Activated effector memory CD4-positive, alpha-beta T cell treated with anti-CD3 and anti-CD28 coated beads, Interleukin-2, amount 50 U/mL, for 16 hours (primary cell): Measurements from ENCODE around the gene COBL.
A peak's percentile ranks its signal among the peaks of the same experiment; 100 is the strongest.

ENCODE experiments used
- DNase-seq: peaks from one replicate; pipeline ENCODE4 v3.0.0-alpha.2; 2020

The COBL gene

DNA sequence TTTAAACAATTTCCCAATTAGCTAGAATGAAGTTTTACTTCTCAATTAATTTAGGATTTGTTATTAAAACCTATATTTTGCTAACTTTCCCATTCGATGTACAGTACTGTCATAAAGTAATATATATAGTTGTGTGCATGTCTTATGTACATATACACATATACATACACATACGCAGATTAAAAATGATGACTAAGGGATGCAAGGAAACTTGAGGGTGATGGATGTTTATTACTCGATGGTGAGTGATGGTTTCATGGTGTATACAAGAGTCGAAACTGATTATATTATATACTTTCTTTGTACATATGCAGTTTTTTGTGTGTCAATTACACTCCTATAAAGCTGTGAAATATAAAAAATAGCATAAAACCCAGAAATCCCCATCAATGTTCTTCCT lies 248.2 kb downstream of the COBL start:
- DNase-seq, result no peak

DNA sequence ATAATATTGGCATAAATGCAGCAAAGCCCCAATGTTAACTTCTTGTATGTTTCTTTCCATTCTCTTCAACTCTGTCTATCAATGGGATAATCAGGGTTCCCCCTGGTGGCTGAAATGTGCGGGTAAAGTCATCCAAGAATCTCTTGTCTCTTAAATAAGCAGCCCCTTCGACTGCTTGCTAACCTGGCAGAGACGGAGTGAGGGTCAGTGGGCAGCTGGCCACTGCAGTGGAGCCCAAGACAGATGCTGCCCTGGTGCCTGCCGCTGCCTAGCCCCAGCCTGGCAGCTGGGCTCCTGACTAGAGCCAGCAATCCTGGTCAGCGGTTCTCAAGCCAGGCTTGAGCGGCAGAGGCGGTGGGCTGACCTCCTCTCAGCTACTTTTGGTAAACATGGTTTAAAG lies 248.9 kb downstream of the COBL start:
- DNase-seq, result peak; percentile 69

DNA sequence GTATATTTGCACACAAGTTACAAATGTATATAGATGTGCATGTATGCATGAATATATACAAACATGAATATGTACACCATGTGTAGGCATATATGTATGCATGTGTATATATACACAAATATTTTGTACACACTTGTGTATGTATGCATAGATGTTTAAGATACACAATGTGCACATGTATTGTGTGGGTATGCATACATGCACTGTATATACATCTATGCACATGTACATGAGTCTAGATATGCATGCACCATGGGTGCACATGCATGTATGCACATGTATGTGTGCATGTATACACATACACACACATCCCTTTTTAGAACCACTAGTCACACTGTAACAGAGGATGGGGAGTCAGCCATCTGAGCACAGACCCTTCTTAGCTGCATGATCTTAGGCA lies 249.4 kb downstream of the COBL start:
- DNase-seq, result no peak

DNA sequence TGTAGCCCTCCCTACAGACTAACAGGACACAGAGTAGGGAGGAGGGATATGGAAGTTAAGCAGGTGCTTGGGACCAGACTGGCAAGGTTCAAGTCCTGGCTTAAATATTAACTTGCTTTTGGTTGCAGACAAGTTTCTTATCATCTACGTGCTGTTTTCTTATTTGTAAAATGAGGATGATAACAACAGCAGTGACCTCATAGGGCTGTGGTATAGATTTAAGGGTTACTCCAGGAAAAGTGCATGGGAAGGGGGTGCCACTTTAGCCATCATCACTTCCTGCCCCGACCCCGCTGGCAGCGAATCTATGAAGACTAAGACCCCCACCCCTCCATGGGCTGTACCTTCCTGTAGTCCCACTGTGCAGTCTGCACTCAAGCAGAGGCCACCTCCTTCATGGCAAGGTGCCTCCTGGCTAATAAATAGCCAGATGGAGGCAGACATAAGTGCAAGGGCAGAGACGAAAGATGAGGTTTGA lies 250.2 kb downstream of the COBL start:
- DNase-seq, result no peak

DNA sequence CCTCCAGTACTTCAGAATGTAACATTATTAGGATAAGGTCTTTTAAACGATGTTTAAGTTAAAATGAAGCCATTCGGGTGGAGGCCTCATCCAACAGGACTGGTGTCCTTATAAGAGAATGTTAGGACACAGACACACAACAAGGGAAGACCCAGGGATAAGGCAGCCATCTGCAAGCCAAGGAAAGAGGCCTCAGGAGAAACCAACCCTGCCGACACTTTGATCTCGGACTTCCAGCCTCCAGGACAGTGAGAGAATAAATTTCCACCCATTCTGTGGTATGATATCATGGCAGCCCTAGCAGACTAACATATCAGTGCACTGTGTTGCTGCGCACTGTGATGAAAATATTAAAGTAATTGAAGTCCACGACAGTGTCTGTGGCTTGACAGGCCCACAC lies 250.8 kb downstream of the COBL start:
- DNase-seq, result no peak

DNA sequence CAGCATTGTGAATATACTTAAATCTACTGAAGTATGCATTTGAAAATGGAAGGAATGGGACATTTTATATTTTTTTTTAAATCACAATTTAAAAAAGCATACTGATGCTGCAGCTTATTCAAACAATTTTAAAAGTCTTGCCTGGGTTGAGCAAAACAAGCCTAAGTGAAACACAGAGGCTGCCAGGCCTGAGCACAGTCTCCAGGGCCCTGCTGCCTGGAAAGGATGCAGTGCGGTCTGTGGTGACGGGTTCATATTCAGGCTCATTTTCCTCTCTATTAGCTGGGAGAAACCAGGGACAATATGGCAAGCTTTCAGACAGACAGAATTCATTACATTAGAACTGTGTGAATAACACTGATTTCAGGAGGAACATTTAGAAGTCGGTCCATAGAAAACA lies 251.9 kb downstream of the COBL start:
- no peak for DNase-seq

DNA sequence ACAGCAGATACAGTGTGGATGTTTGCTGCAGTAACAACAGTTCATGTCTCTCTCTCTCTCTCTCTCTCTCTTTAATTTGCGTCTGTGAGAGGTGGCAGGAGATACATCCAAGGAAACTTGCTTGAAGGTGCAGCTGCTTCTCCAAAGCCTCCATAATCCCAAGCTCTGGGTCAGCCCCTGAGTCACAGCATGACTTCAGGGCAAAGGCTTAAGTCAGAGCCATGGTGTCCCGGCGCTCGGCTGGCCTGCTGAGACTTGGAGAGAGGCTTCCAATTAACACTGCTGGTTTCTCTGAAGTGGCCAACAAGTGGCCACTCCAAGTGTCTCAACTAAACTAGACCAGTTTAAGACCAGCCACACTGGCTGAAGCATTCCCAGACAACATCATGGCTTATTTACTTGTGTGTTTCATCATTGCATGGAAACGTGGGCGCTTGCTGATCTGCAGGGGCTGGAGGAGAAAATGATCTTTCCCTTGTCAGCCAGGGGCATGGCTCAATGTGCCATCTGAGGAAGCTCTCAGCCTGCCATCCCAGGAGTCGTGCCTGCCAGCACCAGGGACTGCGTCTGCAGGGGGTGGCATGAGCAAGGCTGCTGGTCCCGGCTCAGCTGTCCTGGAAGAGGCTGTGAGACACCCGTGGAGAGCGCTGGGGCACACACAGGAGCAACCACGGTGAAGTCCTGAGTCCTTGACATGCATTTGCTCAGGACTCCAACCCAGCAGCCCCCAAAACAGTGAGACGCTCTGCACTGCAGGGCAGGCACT lies 254.2 kb downstream of the COBL start:
- no peak for DNase-seq

DNA sequence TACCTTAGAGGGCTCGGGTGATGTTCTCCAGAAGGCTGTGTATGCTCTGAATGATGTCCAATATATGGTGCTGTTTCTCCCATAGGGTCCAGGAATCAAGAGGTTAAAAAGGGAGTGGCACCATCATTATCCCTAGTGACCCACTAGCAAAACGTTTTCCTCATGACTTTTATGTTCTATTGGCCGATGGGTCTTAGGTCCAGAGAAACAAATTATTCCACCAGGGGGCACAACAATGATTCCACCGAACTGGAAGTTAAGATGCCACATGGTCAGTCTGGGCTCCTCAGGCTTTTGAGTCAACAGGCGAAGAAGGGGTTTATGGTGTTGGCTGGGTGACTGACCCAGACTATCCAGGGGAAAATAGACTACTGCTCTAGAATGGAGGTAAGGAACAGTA lies 256.1 kb downstream of the COBL start:
- DNase-seq, result no peak

DNA sequence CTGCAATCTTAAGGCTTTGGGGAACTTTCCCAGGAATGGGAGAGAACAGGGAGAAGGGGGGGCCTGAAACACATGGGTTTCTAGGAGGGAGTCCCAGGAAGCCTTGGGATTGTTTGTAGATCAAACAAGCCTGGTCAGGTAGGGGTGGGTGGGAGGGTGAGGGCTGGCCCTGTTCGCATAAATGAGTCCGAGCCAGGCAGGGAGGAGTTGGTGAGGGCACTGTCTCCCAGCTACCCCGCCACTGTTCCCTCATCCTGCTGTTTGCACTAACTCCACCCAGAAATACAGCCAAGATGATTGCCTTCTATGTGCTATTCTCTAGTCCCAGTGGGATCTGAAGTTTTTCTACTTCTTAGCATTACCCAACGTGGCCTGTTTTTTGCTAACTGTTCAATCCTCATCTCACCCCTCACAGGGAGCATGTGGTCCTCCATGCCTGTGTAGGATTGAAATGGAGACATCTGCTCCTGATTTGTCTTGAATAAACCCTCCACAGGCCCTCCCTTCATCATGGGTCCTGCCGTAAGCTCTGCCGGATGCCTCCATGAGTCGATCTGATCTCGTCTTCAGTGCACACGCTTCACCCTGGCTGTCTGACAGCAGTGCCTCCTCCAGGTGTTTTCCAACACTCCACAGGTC lies 257.0 kb downstream of the COBL start:
- DNase-seq, result no peak

DNA sequence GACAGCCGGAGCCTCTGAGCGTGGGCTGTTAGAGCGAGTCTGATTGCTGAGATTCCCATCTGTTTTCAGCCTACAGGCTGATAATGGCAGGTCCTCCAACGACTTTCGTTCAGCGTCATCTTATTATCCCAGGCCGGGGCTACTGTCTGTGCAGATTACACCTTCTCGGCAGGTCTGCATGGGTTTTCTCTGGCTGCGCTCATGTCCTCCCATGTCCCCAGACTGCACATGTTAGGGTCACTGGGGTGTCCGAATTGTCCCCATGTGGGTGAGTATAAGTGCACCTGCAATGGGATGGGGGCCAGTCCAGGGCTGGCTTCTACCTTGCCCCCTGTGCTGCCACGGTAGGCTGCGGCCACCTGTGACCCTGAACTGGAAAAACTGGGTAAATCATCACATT lies 257.8 kb downstream of the COBL start:
- DNase-seq, result no peak

DNA sequence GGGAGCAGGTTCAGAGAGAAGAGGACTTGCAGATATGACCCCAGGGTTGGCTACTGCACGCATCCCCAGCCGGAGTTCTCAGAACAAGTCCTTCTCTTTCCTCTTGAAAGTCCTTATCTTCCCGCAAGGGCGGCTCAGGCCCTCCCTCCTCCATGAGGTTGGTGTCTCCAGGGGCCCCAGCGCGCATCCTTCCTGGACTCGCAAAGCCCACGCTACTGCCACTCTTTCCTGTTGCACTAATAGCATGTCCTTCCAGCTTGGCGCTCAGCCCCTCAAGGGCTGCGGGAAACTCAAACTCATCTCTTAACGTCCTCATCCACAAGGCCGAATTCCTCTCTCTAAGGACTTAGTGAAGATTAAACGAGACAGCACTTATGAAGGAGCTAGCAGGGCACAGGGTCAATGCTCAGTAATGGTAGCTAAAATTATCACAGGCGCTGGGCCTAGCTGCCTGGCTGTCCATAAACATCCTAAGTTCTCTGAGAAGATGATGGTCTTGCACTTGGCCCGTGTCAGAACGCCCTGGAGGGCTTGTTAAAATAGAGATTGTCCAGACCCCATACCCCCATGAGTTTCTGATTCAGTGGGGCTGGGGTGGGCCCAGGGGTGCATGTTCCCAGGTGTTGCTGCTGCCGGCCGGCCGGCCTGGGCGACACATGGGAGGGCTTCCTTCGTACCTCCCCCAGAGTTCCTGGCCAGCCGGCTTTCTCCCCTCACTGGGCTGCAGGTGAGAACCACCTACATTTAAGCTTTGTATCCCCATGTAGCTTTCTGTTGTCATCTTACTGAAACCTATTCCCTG lies 261.4 kb downstream of the COBL start:
- DNase-seq, result no peak

DNA sequence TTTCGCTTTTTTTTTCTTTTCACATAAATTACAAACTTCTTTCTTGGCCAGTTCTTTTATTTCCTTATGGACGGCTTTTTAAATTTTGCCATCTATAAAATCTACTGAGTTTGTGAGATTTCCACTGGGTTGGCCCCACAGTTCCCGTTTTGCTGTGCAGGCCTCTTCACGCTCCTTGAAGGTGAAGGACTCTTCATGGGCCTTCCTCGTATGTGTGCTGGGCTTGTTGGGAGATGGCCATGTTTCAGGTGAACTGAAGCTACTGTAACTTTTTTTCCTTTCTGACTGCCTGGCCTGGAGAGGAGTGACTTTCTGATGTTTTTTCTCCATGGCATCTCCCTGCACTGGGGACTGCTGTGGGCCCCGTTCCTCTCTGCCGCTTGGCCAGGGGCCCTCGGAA lies 262.4 kb downstream of the COBL start:
- no peak for DNase-seq

DNA sequence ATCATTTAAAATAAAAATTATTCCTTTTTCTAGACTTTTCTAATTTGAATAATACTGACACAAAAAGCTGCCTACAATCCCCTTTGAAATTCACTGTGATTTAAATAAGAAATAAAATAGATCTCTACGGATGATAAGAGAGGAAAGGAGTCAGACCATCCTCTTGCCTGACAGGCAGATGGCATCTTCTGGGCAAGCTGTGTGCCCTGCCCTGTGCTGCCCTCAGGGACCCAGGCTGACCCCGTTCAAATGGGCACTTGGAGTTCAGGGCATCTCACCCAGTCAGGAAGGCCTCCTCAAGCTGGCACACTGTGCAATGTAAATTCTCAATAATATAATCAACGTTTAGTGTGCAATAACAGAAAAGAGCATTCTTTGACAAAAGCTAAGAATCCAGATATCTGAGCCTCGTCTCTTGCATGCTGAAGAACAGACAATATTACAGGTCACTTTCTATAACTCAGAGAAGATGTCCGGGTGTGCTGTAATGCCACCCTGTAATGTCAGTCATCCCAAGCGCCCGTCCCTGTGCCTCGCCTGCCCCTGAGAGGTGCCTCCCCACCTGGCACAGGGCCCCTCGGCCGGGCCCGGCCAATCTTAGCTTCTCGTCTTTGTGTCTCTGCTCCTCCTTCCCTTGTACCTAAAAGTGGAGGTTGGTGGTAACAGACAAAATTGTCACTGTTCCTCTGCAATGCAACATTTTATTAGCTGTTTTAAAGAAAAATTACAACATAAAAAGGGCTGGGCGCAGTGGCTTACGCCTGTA lies 263.3 kb downstream of the COBL start:
- DNase-seq, result no peak

DNA sequence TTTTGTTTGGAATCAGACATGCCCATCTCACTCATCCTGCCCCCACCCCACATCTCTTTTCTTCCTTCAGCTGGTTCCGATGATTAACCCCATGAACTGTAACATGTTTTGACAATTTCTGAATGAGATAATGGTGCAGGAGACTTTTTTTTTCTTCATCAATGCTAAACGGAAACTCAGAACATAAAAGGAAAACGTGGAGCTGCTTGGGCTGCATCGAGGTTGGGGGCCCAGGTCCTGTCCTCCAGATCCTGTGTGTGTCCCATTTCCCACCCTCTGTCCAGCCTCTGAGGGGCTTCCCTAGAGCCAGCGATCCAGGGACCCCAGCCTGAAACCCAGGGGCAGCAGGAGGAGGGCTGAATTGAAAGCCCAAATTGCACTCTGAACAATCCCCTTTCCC lies 270.1 kb downstream of the COBL start:
- no peak for DNase-seq

DNA sequence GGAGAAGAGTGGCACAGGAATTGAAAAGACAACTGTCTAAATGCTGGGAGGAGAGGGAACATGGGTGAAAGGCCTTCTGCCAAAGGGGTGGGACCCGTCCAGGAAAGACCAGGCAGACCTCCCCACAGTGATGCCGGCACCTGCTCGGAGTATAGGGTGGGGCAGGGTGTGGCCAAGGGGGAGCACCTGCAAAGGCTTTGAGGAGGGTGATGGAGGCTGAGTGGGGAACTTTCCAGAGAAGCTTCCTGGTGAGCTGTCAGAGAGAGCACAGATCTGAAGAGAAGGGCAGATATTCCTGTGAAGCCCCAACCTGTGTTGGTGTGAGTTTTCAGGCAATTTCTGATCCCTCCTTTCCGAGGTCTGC lies 270.5 kb downstream of the COBL start:
- no peak for DNase-seq

DNA sequence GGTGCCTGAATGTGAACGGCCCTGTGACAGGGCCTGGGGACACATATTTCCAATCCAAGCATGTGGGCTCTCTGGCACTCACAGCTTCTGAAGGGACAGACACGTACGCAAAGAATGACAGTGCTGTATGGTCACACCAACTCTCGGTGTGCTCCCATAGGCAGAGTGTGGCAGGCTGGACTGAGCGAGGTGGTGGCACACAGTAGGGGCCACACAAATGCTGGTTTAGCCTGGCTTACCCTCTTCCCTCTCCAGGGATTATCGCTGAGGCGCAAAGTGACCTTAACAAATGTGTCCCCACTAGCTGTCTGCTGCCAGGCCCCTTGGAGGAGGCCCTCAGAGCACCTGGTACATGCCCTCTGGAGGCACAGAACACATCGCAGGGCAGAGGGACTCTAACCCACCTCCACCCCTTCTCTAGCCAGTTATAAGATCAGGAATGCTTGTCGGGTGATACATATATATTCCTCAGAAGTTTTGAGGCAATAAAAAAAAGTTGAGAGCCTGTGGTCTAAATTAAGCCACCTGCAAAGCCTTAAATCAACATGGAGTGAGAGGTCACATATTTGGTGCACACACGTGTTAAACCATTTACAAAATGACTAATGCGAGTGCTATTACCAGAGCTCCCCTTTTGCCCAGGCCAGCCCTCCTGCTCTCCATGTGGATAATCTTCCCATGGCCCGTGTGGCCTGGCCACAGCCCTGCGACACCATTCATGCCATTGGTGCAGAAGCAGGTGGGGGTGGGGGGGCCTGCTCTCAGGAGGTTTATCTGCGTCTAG lies 271.1 kb downstream of the COBL start:
- no peak for DNase-seq

DNA sequence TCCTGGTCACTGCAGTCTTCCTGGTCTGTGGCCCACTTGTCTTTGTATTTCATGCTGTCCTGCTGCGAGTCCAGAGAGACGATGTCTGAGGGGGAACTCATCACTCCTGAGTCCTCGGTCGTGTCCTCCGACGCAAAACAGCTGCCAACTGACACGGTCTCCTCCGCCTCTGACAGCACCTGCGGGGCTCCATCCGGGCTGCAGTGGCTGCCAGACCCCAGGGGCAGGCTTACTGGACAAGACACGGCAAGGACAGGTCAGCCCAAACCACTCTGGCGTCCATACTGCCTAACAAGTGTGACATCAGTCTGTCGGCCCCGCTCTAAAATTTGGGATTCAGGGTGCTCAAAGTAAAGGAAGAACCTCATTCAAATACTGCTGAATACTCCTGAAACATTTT lies 273.1 kb downstream of the COBL start:
- DNase-seq, result no peak

DNA sequence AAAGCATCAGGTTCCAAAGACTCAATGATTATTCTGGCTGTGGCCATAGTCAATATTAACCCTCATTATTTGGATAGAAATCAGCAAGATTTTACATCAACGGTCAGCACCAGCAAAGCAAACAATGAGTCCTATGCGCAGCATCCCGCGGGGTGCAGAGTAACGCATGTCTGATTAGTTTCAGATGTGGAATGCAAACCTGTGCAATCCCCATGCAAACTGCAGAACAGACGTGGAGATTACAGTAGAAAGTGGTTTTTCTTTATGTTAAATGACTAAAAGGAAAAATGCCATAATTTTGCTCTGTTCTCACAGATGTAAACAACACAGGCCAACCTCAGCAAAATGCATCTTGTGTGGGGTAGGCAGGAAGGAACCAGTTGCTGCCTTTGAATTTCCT lies 275.8 kb downstream of the COBL start:
- no peak for DNase-seq

DNA sequence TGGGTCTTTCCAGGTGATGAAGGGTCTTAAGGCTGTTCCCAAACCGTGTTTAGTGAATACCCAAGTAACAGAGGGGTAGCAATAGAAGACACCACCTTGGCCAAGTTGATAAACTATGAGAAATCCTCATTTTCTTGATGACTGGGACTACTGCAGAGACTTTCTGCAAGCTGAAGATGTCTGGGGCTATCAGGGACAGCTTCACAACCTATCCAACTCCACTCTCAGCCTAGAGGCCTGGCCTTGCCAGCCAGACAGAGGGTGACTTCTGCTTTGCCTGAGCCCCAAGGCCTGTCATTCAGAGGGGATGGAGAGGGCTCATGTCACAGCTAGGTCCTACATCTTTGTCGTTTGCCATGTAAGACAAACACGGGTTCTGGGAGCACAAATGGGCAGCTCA lies 278.0 kb downstream of the COBL start:
- no peak for DNase-seq

DNA sequence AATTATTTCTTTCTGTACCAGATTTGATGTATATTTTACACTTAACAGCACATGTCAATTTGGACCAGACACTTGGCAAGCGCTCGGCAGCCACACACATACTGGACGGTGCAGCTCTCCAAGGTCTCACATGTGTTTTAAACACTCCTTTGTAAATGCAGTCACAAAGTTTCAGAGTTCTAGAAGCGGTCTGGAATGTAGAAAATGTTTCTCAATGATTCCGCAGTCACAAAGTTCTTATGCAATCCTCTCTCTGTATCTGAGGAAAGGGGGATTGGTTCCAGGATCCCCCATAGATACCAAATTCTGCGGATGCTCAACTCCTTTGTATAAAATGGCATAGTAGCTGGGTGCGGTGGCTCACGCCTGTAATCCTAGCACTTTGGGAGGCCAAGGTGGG lies 280.9 kb downstream of the COBL start:
- no peak for DNase-seq

DNA sequence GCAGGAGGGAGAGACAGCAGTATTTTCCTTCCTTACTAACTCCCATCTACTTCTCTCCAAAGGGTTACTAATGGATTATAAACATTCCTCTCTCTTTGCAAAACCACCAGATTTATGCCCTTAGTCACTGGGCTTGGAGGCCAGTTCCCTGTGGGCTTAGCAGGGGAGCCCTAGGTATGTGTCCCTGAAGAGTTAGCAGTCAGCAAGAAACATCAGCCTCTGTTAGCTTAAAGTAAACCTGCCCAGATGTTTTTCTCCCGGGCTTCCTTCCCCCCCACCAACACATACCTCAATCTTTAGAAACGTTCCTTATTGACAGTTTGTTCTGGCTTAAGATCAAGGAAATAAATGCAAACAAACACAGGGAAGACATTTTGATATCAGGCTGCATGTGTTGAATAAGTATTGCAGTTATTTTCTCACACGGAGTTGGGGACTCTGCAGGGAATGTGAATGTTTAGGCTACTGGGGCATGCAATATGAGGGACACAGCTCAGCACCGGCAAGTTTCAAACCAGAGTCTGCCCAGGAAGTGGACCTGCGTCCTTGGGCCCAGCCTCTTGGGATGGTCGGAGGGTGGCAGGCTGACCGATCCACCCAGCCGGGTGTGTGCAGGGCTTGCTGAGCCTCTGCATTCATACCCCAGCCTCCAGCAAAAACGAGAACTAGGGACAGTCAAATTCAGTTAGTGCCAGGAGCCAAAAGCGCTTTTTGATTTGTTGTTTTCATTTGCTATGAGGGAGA lies 281.9 kb downstream of the COBL start:
- DNase-seq, result no peak
